Muscle of back (tissue), 11 donors: ENCODE results near the gene ZFP36L1. TPM values are rescaled to one million over a fixed set of nuclear protein-coding genes. Genes with fewer than 3 reads are reported as not detected.

ENCODE experiments used
- DNase-seq, 3 donors: peaks; one replicate each; pipeline versions ENCODE4 v3.0.0 to v3.0.0-alpha.2; 2013
- polyA plus RNA-seq, 10 donors: library from polyadenylated mRNA; unstranded; fragments of 120-200 nt; gene quantifications; one replicate each; pipeline ENCODE4 v1.2.1, GENCODE V29; 2013; ENCODE audit not compliant: insufficient read length in 10 of 10

ZFP36L1 gene
- polyA plus RNA-seq, 10 donors = 149 to 235 (median 191) TPM

DNA sequence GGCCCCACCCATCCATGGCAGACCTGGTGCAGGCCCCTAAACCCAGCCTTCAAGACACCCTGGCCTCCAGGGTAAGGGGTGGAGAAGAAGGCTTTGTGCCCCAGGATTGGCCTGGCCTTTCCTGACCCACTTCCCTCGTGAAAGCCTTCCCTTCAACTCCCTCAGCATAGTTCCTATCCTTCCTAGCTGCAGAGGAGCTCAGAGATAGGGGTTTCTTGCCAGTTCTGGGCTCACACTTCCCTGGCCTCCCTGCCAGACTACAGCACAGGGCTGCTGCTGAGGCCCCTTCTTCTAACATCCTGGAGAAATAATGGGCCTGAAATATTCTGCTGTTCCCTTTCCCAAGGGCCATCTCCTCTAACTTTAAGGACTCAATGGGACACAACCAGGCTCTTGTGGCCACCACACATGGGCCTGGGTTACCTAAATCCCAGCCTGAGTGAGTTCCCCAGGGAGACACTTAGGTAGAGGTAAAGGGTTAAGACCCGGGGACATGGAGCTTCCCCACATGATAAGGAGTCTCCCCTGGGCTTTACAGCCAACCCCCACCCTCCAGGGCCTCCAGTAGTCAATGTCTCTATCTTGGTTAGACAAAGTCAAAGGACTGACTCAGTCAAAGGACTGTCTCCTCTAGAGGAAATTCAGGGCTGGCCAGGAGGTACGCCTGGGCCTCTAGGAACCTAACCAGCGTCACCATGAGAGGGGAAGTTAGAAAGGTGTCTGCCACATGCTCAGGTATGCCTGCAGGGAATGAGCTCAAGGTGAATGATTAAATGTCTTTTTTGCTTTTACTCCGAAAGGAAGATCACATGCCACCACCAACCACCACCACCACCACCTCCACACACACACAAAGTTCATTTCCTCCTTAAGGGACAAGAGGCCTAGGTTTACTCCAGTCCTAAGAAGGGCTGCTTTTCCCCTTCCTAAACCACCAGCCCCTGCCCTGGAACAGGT, 7.1 kb downstream of the ZFP36L1 start:
- DNase-seq = peak in 2 of 3 donors; percentile 44 to 81

DNA sequence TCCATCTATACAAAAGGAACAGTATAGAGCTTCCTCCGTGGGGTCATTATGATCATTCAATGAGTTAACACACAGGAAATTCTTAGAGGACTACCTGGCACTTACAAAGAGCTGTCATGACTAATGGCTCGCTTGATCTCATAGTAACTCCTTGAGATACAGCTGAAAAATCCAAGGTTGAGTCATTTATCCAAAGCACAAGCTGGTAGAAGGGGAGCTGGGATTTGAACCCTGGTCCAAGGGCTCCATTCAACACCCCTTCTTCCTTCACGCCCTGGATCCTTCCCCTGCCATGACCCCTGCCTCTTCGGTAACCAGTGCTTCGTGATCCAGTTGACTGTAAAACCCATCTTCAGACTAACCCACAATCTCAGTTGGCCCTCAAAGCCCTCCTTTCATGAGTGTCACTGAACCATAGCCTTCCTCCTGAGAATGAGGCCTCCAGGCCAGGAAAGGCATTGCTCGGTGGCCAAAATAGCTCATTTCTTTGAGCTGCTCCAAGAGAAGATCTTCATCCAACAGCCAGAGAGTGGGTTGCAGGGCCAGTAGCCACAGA, 7.8 kb downstream of the ZFP36L1 start:
- no peak for DNase-seq

DNA sequence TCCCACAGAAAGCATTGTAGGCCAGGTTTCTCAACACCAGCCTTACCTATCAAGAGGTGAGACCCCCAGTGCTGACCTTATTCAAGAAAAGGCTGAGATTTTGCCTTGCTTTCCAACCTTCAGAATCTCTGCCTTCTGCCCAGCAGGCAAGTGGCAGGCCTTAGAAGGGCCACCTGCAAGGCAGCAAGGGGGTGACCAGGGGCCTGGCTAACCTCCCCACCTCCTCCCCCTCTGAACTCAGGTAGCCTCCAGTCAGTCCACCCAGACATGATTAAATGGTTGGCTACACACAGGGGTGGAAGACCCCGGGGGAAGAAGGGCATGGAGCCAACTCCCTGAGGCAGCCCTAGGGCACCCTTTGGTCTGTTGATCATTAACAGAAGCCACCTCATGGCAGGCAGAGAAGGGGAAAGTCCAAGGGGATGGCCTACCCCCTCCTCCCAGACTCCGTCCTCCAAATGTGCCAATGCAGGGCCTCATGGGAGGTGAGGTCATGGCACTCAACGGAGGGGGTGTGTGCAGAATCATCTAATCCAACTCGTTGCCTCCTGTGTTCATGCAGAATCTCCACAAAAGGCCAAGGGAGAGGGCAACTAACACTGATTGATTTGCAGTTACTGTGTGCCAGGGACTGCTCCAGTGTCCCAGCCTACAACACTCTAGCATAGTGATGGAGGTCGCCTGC, 8.5 kb downstream of the ZFP36L1 start:
- peak in 1 of 3 donors; percentile 62 for DNase-seq

DNA sequence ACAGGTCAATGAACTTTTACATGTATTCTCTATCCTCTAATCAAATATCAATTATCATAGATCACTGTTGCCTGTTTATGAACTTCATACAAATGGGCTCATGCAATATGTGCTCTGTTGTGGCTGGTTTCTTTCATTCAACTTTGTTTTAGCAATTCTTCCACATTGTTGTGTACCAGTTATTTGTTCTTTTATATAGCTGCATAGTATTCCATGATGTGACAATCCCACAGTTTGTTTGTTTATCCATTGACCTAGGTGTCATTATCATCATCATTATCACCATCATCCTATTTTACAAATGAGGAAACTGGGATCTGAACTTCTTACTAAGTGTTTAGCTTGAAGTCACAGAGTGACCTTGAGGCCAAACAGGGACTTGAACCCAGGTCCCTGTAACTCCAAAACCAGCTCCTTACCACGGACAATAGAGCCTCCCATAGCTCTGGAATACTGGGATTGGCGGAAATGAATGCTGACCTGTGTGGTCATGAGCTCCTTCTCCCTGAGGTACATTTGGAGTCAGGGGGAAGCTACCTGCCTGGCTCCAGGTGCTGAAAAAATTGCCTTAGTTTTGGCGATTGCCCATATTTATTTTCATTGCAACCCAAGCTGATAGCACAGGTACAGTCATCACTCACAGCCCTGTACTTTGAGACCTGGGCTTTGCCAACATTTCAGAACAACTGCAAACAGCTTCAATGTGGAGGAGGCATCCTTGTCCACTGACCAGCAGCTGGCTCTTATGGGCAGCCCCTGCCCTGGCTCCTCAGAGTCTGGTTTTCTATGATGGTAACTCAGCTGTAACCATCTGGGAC, 9.2 kb downstream of the ZFP36L1 start:
- DNase-seq = peak in 1 of 3 donors; percentile 16

DNA sequence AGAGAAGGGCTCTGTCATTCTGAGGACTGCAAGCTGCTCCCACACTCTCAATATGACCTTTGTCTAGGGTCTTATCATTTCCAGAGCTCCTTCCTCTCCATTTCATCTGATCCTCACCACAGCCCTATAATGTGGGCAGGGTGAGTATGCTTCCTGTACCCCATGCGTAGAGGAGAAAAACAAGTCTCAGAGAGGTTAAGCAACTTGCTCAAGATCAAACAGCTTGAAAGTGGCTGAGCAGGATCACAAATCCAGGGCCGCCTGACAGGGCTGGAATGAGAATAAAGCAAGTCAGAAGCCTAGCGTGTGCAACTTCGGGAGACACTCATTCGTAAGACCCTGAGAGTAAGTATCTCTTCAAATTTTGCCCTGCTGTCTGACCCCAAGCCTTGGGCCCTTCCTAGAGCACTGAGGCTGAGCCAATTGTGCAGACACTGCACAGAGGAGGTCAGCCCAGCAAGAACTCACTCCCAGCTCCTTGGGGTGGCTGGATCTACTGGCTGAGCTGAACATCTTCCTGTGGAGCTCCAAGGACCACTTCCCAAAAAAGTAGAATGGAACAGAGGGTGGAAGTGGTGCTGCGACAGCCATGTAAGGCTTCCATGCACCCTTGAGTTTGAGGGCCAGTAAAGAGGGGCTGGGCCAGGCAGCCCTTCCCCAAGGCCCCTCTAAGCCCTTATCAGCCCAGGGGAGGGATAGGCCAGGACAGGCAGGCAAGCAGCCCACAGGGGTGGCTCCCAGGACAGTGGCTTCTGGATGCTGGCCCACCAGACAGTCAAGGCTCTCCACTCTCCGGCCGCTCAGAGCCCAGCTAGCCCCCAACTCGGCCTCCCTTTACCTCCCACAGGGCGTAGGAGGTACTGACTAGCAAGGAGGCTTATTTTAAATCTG, 10.5 kb downstream of the ZFP36L1 start:
- peak in 1 of 3 donors; percentile 39 for DNase-seq

DNA sequence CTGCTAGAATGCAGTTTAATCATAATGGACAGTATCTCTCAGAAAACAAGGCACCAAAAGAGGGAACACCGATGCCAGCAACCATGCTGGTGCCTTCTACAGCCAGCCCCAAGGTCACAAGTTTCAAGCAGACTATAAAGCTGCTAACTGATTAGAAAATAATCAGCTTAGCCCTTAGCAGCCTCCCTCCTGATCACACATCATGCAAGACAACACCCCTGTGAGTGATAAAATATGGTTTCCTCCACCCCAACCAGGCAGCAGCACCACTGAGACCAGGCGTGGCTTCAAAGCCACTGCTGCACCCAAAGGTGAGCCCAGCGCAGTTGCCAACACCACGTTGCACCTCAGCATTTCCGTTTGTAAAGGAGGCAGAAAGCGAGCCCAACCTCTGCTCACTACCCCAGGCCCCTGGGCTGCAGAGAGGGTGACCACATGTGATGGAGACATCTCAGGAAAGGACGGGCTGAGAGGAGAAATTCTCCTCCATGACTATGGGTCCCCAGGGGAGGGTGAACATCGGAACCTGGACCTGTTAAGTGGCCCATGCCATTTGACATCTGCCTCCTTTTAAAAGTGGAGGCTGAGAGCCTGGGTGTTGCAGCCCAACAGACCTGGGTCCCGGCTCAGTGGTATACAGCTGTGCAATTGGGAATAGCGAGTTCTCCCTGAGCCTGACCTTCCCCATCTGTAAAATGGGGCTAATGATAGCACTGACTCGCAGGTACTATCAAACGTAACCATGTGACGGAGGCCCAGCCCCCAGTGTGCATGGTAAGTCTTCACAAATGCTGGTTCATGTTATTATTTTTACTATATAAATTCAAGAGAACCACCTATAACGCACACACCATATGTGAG, 11.5 kb downstream of the ZFP36L1 start:
- DNase-seq = peak in 1 of 3 donors; percentile 22

DNA sequence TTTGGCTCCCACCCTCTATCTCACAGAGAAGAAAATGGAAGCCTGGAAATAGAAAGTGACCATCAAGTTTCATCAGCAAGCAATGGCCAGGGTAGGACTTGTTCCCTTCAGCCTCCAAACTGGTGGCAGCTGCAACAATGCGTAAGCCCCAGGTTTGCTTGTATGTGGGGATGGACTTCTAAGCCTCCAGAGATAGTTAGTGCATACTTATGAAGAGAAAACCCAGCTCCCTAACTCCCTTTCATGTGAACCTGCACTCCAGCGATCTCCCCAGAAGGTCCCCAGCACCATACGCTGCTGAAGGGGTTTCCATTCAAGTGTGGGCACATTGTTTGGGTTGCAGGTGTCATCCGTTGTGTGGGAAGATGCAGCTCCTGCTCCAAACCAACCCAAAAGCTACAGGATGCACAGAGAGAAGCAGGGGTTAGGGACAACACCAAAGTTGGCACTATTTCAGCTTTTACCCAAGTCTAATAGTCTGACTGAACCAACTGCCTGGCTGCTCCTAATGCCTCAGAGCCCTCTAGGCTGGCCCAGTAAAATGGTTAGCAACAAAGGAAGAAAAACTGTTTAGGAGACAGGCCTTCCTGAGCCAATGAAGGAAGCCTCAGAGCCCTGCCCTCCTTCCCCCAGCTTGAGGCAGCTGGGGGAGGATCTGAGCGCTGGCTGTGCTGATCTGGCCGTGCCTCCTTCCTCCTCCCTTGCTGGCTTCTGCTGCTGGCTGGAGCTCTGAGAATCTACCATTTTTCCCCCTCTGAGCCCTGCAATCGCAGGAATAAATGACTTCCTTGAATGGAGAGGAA, 12.3 kb downstream of the ZFP36L1 start:
- DNase-seq = peak in 2 of 3 donors; percentile 82 to 92

DNA sequence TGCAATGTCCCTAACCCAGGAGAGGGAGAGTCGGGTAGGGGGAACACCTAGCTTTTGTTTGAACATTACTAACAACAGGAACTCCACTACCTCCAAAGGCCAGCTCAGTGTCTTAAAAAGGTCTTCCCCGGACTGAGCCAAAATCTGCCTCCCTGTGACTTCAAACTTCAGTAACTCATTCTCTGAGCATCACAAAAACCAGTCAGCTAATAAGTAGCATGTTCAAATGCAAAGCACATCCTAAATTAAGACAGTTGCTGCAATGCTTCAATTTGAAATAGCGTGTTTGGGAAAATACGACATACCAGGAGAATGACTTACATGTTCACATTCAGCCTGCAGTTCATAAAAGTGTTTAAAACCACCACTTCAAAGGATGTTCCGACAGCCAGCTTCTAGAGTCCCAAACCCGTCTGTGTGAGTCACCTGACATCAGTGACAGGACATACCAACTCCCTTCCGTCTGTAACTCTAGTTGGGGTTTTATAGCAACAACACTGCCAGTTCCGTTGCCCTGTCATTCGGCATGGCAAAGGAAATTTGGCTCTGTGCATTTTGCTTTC, 13.0 kb downstream of the ZFP36L1 start:
- peak in 2 of 3 donors; percentile 51 to 89 for DNase-seq

DNA sequence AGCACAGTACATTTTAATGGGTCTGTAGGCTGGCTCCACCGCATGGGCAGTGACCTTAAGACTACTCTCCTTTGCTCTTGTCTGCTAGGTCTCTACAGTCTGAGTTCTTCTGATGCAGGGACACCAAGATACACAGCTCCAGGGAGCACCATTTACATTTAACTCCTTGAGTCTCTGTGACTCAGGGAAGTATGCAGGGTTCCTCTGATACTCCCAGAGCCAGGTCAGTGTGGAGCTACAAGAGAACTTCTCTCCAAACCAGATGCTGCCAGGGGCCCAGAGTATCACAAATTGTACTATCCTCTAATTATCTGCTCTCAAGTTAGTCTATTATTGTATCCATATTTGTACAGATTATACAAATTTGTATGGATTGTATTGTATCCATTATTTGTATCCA, 15.2 kb downstream of the ZFP36L1 start:
- DNase-seq = no peak

DNA sequence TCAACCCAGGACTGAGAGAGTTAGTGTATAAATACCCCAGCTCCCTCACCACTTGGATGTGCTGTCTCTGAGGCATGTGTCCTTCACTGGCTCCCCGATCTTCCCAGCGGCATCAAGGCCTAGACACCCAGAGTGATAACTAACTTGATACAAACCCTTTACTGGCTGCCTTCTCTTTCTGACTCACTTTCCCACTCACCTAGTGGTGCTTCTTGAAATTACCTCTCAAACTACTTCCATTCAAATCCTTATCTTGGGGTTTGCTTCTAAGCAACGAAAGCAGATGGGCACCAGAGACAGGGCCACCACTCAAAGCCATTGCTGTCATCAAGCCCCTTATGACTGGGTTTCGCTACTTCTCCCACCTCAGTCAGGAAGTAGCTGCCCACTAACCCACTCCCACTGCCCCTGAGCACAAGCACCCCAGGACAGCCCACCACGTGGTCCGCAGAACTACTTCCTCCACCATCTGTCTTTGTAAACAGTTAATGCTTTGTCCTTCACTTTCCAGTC, 17.2 kb downstream of the ZFP36L1 start:
- DNase-seq = no peak

DNA sequence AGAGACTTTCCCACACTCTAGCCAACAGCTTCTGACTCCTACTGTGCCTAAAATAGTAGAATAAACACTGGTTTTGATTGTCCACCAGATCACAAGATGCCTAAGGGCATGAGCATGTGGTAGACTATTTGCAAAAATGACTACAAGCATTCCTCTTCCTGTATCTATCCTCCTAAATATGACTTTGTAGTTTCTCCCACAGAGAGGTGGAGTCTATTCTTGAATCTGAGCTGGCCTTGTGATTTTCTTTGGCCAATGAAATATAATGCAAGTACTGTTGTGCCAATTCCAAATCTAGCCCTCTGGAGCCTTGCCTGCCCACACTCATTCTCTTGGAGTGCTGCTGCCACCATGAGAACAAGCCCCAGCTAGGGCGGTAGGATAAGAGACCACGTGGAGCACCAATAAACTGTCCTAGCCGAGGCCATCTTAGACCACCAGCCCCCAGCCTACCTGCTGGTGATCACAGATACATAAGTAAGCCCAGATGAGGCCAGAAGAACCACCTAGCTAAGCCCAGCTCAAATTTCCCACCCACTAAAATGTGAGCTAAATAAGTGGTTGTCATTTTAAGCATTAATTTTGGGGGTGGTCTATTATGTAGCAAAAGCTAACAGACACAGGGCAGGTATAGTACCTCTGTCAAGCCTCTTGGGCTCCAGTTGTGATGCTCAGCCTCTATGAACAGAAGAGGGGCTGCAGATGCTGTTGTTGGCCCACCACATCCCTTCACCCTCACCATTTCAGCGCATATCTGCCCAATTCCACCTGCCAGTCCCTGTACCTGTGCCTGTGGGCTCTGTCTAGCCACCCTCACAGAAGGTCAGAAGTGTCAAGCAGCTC, 17.9 kb downstream of the ZFP36L1 start:
- peak in 1 of 3 donors; percentile 9 for DNase-seq

DNA sequence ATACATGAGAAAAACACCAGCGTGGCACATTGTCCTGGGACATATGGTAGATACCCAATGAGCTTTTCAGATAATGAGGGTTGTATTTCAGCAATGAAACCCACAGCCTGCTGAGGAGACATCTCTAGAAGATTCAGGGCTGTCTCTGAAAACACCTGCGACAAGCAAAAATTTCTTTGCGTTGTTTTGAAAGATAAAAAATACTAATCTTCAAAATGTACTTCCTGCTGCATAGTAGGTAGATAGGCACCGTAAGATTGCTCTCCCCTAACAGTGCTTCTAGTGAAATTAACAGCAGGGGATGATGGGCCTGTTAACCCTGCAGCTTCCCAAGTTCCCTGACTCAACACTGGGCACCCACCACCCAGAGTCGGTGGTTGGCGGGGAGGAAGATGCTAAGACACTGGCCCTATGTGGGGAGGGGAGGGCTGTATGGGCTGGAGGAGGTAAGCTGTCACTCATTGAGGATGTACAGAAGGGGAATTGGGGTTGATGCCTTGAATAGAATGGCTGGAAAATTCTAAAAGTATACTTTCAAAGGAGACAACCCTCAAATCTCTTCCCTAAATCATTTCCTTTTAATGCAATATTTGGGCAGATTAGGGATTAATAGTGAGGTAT, 20.0 kb downstream of the ZFP36L1 start:
- DNase-seq = no peak

DNA sequence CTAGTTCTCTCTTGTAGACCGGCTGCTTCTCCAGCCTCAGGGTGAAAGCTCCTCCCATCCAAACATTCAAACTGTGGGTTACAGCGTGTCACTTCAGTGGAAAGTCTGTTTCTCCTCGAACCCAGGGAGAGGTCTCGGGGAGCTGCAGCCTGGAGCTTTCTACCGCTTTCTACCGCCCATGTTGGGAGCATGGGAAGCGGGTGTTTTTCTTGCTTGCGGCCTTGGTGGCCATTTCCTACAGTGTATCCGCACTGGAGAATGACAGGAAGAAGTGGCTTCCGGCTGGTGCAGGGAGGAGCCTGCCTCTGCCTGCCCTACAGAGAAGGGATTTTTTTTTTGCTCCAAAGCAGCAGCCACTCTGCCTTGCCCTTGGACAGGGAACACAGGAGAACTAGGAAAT, 21.2 kb downstream of the ZFP36L1 start:
- DNase-seq = no peak

DNA sequence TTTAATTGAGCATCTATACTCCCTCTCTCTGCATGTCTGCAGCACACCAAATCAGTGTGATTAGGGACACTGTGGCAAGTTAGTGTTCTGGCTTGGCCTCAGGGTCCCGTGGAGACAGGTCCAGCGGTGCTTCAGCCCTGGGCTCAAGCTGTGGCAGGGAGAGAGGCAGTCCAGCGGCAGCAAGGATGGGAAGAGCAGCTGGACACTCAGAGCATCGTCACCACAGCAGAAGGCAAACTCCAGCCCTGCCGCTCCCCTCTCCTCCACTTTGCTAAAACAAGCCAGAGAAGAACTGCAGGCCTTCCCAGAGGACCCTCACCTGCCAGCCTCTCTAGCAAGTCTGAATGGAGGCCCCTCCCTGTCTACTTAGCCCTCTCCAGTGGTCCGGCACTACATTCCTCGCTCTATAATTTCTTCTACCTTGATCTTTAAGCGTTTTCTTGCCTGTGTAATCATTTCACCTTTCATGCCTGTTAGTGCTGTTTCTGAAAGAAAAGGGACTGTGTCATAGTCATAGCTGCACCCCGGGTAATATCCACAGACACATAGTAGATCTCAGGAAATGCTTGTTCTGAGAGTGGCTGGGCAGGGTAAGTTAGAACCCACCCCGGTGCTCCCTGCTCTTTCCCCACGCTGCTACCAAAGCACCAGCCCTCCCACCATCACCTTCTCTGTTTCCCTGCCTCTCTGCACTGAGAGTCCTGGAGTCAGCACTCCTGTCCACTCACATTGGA, 22.1 kb downstream of the ZFP36L1 start:
- no peak for DNase-seq

DNA sequence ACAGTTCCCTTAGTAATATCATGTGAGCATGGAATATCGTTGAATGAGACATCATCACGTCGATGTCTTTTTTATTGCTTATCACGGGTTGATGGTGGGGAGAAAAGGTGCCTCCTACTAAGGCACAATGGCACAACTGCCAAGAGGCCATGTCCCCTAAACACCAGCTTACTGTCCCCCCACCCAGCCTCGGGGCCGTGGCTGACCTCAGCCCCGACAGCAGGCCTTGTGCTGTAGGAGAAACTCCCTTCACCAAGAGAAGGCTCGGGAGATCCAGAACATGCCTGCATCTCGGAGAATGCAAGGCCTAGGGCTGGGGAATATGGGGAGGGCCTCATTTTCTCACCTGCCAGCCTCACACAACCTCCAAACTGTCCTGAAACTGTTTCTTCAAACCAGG, 22.8 kb downstream of the ZFP36L1 start:
- no peak for DNase-seq

DNA sequence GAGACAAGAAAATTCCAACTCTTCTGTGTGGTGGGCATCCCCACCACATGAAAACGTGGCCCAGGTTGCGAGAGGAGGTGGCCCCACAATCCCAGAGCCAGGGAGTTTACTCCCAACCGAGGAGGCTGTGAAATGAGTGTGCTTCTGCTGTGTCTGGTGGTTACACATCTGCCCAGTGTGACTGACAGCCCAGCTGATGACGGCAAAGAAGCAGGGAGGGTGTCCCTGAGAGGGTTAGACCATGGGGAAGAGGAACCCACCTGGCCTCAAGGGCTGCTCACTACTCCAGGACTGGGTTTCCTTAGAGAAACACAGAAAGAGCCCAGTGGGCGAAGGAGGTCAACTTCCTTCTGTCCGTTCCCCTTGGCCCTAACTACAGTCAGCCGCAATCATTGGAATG, 24.6 kb downstream of the ZFP36L1 start:
- DNase-seq = no peak
